NCI-H2196 treated with DMSO at 0.1 percent for 48 hours (cell line): ENCODE data around the gene TMEM163.
A peak's percentile ranks its signal among the peaks of the same experiment; 100 is the strongest.

Source experiments
- DNase-seq: peaks from one replicate; lab custom pipeline; 2025; ENCODE audit not compliant: unreplicated experiment; lab: John Stamatoyannopoulos, UW

Gene TMEM163

GRCh38 chr2:134461511-134461910, 257.3 kb downstream of the TMEM163 start:
- DNase-seq: no peak

- DNase-seq: peak; percentile 71
Measured at GRCh38 chr2:134460583-134460998, 258.2 kb downstream of the TMEM163 start.

- DNase-seq: no peak
Measured at GRCh38 chr2:134459706-134460406, 258.9 kb downstream of the TMEM163 start.

GRCh38 chr2:134458950-134459349, 259.9 kb downstream of the TMEM163 start:
- DNase-seq: no peak

- no peak for DNase-seq
Measured at GRCh38 chr2:134458473-134458853, 260.3 kb downstream of the TMEM163 start.

- DNase-seq: no peak
Measured at GRCh38 chr2:134457765-134458472, 260.9 kb downstream of the TMEM163 start.

GRCh38 chr2:134457353-134457752, 261.4 kb downstream of the TMEM163 start:
- no peak for DNase-seq

- DNase-seq: no peak
Measured at GRCh38 chr2:134455426-134455825, 263.4 kb downstream of the TMEM163 start.

- DNase-seq: no peak
Measured at GRCh38 chr2:134454931-134455330, 263.9 kb downstream of the TMEM163 start.

GRCh38 chr2:134454426-134454825, 264.4 kb downstream of the TMEM163 start:
- no peak for DNase-seq

- DNase-seq: no peak
Measured at GRCh38 chr2:134453973-134454372, 264.8 kb downstream of the TMEM163 start.

GRCh38 chr2:134453476-134453875, 265.3 kb downstream of the TMEM163 start:
- no peak for DNase-seq

- no peak for DNase-seq
Measured at GRCh38 chr2:134452042-134452733, 266.6 kb downstream of the TMEM163 start.

GRCh38 chr2:134451347-134451630, 267.5 kb downstream of the TMEM163 start:
- DNase-seq: no peak

GRCh38 chr2:134449751-134450513, 268.9 kb downstream of the TMEM163 start:
- no peak for DNase-seq

GRCh38 chr2:134449157-134449556, 269.6 kb downstream of the TMEM163 start:
- DNase-seq: no peak

- DNase-seq: no peak
Measured at GRCh38 chr2:134448650-134449049, 270.1 kb downstream of the TMEM163 start.

- no peak for DNase-seq
Measured at GRCh38 chr2:134447669-134448068, 271.1 kb downstream of the TMEM163 start.

GRCh38 chr2:134446383-134447017, 272.3 kb downstream of the TMEM163 start:
- no peak for DNase-seq

- DNase-seq: no peak
Measured at GRCh38 chr2:134445985-134446382, 272.8 kb downstream of the TMEM163 start.

GRCh38 chr2:134445116-134445515, 273.7 kb downstream of the TMEM163 start:
- no peak for DNase-seq
